IMR-90 (cell line): ENCODE measurements around the gene LRRTM4. TPM values are rescaled to one million over a fixed set of nuclear protein-coding genes. Genes with fewer than 3 reads are reported as not detected.

Experiments
- ATAC-seq: fragments of 200-7000 bp; cut with Tn5 transposase; 2 replicates; pipeline ENCODE4 v1.9.1; 2020; ENCODE audit warnings: low read depth, mild to moderate bottlenecking, moderate library complexity
- BruUV-seq: library from RNA; stranded (reverse); fragments of 400-500 nt; replicated peaks from 2 replicates; lab custom pipeline; 2021; lab: Mats Ljungman, UMichigan
- CTCF ChIA-PET: fragments of 300-600 bp; formaldehyde crosslinking; extraction: SDS; loops from one replicate; lab custom pipeline; 2021; ENCODE audit warnings: antibody characterized with exemption; lab: Yijun Ruan, JAX
- POLR2A ChIA-PET: fragments of 300-600 bp; sonication (Branson Sonifier 250); formaldehyde crosslinking; loops from one replicate; lab custom pipeline; 2022; ENCODE audit warnings: antibody characterized with exemption; ENCODE audit not compliant: unreplicated experiment; lab: Charles Lee
- DNase-seq: peaks from one replicate; pipeline ENCODE4 v3.0.0; 2013
- H2AFZ ChIP-seq: replicated peaks from 2 replicates; pipeline ENCODE3; 2013; ENCODE audit warnings: low read length, mild to moderate bottlenecking; ENCODE audit not compliant: poor library complexity
- H2AK5ac ChIP-seq: 2 replicates; pipeline ENCODE4 v1.6.1; 2013; ENCODE audit warnings: low read depth, low read length, inconsistent platforms
- H2AK9ac ChIP-seq: replicated peaks from 2 replicates; pipeline ENCODE3; 2013; ENCODE audit warnings: mild to moderate bottlenecking, low read depth, low read length, moderate library complexity; ENCODE audit not compliant: poor library complexity
- H2BK120ac ChIP-seq: 2 replicates; pipeline ENCODE4 v1.6.1; 2013; ENCODE audit warnings: low read depth, low read length, inconsistent platforms
- H2BK15ac ChIP-seq: 3 replicates; pipeline ENCODE4 v1.6.1; 2013; ENCODE audit warnings: low read depth, low read length, inconsistent platforms
- H2BK20ac ChIP-seq: 2 replicates; pipeline ENCODE4 v1.6.1; 2013; ENCODE audit warnings: low read depth, mild to moderate bottlenecking, inconsistent platforms, low read length, moderate library complexity
- H2BK5ac ChIP-seq: 2 replicates; pipeline ENCODE4 v1.6.1; 2013; ENCODE audit warnings: mild to moderate bottlenecking, low read depth, low read length, inconsistent platforms; ENCODE audit not compliant: poor library complexity, severe bottlenecking
- H3K14ac ChIP-seq: replicated peaks from 2 replicates; pipeline ENCODE4 v1.6.1; 2013; ENCODE audit warnings: low read depth, low read length, inconsistent platforms
- H3K18ac ChIP-seq: 2 replicates; pipeline ENCODE4 v1.6.1; 2013; ENCODE audit warnings: low read depth, low read length, control low read depth
- H3K23ac ChIP-seq: 2 replicates; pipeline ENCODE4 v1.6.1; 2013; ENCODE audit warnings: low read depth, low read length, inconsistent platforms
- H3K27ac ChIP-seq: 2 replicates; pipeline ENCODE4 v1.5.1; 2013; ENCODE audit warnings: mild to moderate bottlenecking, control low read depth, low read length; ENCODE audit not compliant: insufficient read depth
- H3K27me3 ChIP-seq: 2 replicates; pipeline ENCODE4 v1.6.1; 2013; ENCODE audit warnings: low read length; ENCODE audit not compliant: control insufficient read depth, insufficient read depth
- H3K36me3 ChIP-seq: 2 replicates; pipeline ENCODE4 v1.6.1; 2013; ENCODE audit warnings: low read length, mixed read lengths; ENCODE audit not compliant: control insufficient read depth, insufficient read depth
- H3K4ac ChIP-seq: 2 replicates; pipeline ENCODE4 v1.6.1; 2013; ENCODE audit warnings: low read depth, low read length, inconsistent platforms
- H3K4me1 ChIP-seq: 2 replicates; pipeline ENCODE4 v1.6.1; 2013; ENCODE audit warnings: low read length, mixed read lengths; ENCODE audit not compliant: control insufficient read depth, insufficient read depth
- H3K4me2 ChIP-seq: 2 replicates; pipeline ENCODE4 v1.6.1; 2013; ENCODE audit warnings: low read depth, mild to moderate bottlenecking, control low read depth, low read length, moderate library complexity
- H3K4me3 ChIP-seq: 2 replicates; pipeline ENCODE4 v1.5.1; 2013; ENCODE audit warnings: low read depth, mild to moderate bottlenecking, control low read depth, low read length, moderate library complexity; ENCODE audit not compliant: insufficient read depth
- H3K56ac ChIP-seq: 2 replicates; pipeline ENCODE4 v1.6.1; 2013; ENCODE audit warnings: low read length, inconsistent platforms; ENCODE audit not compliant: insufficient read depth; ENCODE audit errors: extremely low read depth
- H3K79me1 ChIP-seq, 2 experiments: 2 replicates each; pipeline ENCODE4 v1.6.1; 2013; ENCODE audit warnings: low read length in 2 of 2, inconsistent platforms in 1 of 2, low read depth in 1 of 2
- H3K9ac ChIP-seq: 2 replicates; pipeline ENCODE4 v1.6.1; 2013; ENCODE audit warnings: low read depth, low read length, control low read depth
- H3K9me1 ChIP-seq: 2 replicates; pipeline ENCODE4 v1.6.1; 2013; ENCODE audit warnings: low read length, inconsistent platforms; ENCODE audit not compliant: insufficient read depth
- H3K9me3 ChIP-seq: 2 replicates; pipeline ENCODE4 v1.6.1; 2013; ENCODE audit warnings: low read length; ENCODE audit not compliant: control insufficient read depth, insufficient read depth
- H4K20me1 ChIP-seq: 2 replicates; pipeline ENCODE4 v1.6.1; 2013; ENCODE audit warnings: low read length, inconsistent platforms; ENCODE audit not compliant: insufficient read depth
- H4K5ac ChIP-seq: 2 replicates; pipeline ENCODE4 v1.6.1; 2013; ENCODE audit warnings: mild to moderate bottlenecking, low read depth, low read length, control low read depth
- H4K8ac ChIP-seq, 2 experiments: 2 replicates each; pipeline ENCODE4 v1.6.1; 2013; ENCODE audit warnings: low read depth in 2 of 2, low read length in 2 of 2, control low read depth in 1 of 2, inconsistent platforms in 1 of 2
- H4K91ac ChIP-seq: 2 replicates; pipeline ENCODE4 v1.6.1; 2013; ENCODE audit warnings: low read depth, low read length, inconsistent platforms; ENCODE audit not compliant: insufficient read depth
- BHLHE40 ChIP-seq: fragments of 150-350 bp; IDR thresholded peaks from 2 replicates; pipeline ENCODE4 v1.6.1; 2016; ENCODE audit warnings: mild to moderate bottlenecking, low read depth, low read length
- CEBPB ChIP-seq: IDR thresholded peaks from 2 replicates; pipeline ENCODE4 v1.6.1; 2012; ENCODE audit warnings: low read depth, low read length, improper control_type of control experiment
- CHD1 ChIP-seq: IDR thresholded peaks from 2 replicates; pipeline ENCODE4 v1.6.1; 2012; ENCODE audit warnings: low read depth, low read length, improper control_type of control experiment
- CTCF ChIP-seq: conservative IDR thresholded peaks from 2 replicates; pipeline ENCODE4 v1.5.1; 2012; ENCODE audit warnings: mild to moderate bottlenecking, low read depth, low read length, improper control_type of control experiment
- ELK1 ChIP-seq: fragments of 150-350 bp; IDR thresholded peaks from 2 replicates; pipeline ENCODE4 v1.6.1; 2016; ENCODE audit warnings: low read depth, mild to moderate bottlenecking, low read length, moderate library complexity, borderline replicate concordance
- FOS ChIP-seq: fragments of 150-350 bp; IDR thresholded peaks from 2 replicates; pipeline ENCODE4 v1.6.1; 2016; ENCODE audit warnings: low read depth, low read length
- MAFK ChIP-seq: IDR thresholded peaks from 2 replicates; pipeline ENCODE4 v1.6.1; 2012; ENCODE audit warnings: low read depth, low read length, improper control_type of control experiment
- MAZ ChIP-seq: IDR thresholded peaks from 2 replicates; pipeline ENCODE4 v1.6.1; 2012; ENCODE audit warnings: low read depth, mild to moderate bottlenecking, low read length, improper control_type of control experiment, moderate library complexity, borderline replicate concordance
- MXI1 ChIP-seq: IDR thresholded peaks from 2 replicates; pipeline ENCODE4 v1.6.1; 2012; ENCODE audit warnings: low read depth, mild to moderate bottlenecking, low read length, moderate library complexity, borderline replicate concordance
- NFE2L2 ChIP-seq: fragments of 150-350 bp; IDR thresholded peaks from 2 replicates; pipeline ENCODE4 v1.6.1; 2016; ENCODE audit warnings: low read depth, mild to moderate bottlenecking, low read length
- POLR2A ChIP-seq: IDR thresholded peaks from 2 replicates; pipeline ENCODE4 v1.6.1; 2012; ENCODE audit warnings: mild to moderate bottlenecking, low read depth, low read length
- RAD21 ChIP-seq: IDR thresholded peaks from 2 replicates; pipeline ENCODE4 v1.6.1; 2012; ENCODE audit warnings: low read length, improper control_type of control experiment
- RCOR1 ChIP-seq: IDR thresholded peaks from 2 replicates; pipeline ENCODE4 v1.6.1; 2012; ENCODE audit warnings: mild to moderate bottlenecking, low read length, improper control_type of control experiment; ENCODE audit not compliant: insufficient replicate concordance
- RFX5 ChIP-seq: IDR thresholded peaks from 2 replicates; pipeline ENCODE4 v1.8.0; 2012; ENCODE audit warnings: low read depth, mild to moderate bottlenecking, low read length, moderate library complexity
- SMC3 ChIP-seq: fragments of 150-350 bp; IDR thresholded peaks from 2 replicates; pipeline ENCODE4 v1.6.1; 2016; ENCODE audit warnings: low read depth, mild to moderate bottlenecking, antibody characterized with exemption, low read length, moderate library complexity
- USF2 ChIP-seq: fragments of 150-350 bp; IDR thresholded peaks from 2 replicates; pipeline ENCODE4 v1.6.1; 2017; ENCODE audit warnings: mild to moderate bottlenecking, antibody characterized with exemption, low read length, low read depth
- WGBS, 2 experiments: methylation state at CpG; one replicate each; pipeline versions ENCODE4 v1.1.5 to v1.1.7; 2013; ENCODE audit warnings: missing lambda C conversion rate in 2 of 2; ENCODE audit not compliant: insufficient read length in 1 of 2; ENCODE audit errors: extremely low coverage in 2 of 2; 5-methylcytosine and 5-hydroxymethylcytosine counted together
- dilution Hi-C: fragments of 300-500 bp; cut with HindIII; formaldehyde crosslinking; loops from one replicate; pipeline ENCODE4 v1.14.3; 2018; ENCODE audit warnings: low sequenced_read_pairs; ENCODE audit not compliant: unreplicated experiment
- in situ Hi-C: fragments of 300-500 bp; cut with MboI; formaldehyde crosslinking; loops from 3 replicates; pipeline ENCODE4 v1.14.3; 2019; ENCODE audit warnings: low sequenced_read_pairs, inconsistent platforms, mixed read lengths
- intact Hi-C: fragments of 100-400 bp; cut with micrococcal nuclease; formaldehyde crosslinking; loops from 2 replicates; pipeline ENCODE4 v1.10.0; 2022
- polyA plus RNA-seq, 3 experiments: library from polyadenylated mRNA; depleted of rRNA; stranded (reverse); fragments of >200 nt; gene quantifications; 2 replicates each; pipeline ENCODE4 v1.2.3, GENCODE V29; 2012; ENCODE audit warnings: low replicate concordance in 1 of 3
- total RNA-seq: library from RNA; depleted of rRNA; stranded (reverse); fragments of >200 nt; gene quantifications from 2 replicates; pipeline ENCODE4 v1.2.3, GENCODE V29; 2012

The LRRTM4 gene
- total and polyA plus RNA-seq, 2 of the 4 experiments (the other 2 are of a cell fraction): not detected

- dilution Hi-C loops (no loop called here), intact Hi-C loops (no loop called here), in situ Hi-C loops (no loop called here)
- no CpG with 5 or more reads among the region's 3 CpGs for WGBS, 2 experiments
- TF ChIP-seq USF2: no peak
- TF ChIP-seq ELK1: no peak
- TF ChIP-seq CEBPB: no peak
- no peak for TF ChIP-seq POLR2A
- TF ChIP-seq RFX5: no peak
- no peak for TF ChIP-seq RCOR1
- TF ChIP-seq MAFK: no peak
- no peak for TF ChIP-seq MXI1
- TF ChIP-seq CHD1: no peak
- TF ChIP-seq BHLHE40: no peak
- no peak for TF ChIP-seq CTCF
- TF ChIP-seq SMC3: no peak
- TF ChIP-seq MAZ: no peak
- no peak for TF ChIP-seq FOS
- no peak for TF ChIP-seq RAD21
- no peak for TF ChIP-seq NFE2L2
- no peaks in the 10 kb centered on the region for H3K79me1 ChIP-seq
- H4K5ac ChIP-seq: no peak overlapping the region
- no peak overlapping the region for H3K14ac ChIP-seq
- no peak overlapping the region for H3K27ac ChIP-seq
- H3K56ac ChIP-seq: no peak overlapping the region
- no peak overlapping the region for H2AFZ ChIP-seq
- BruUV-seq: no TSS peak
- ATAC-seq (no peak), DNase-seq (no peak)
- 0 out of 2 replicates have a peak, but pooled peaks cover 2% of the 10 kb centered on the region for H3K9me3 ChIP-seq
- no peak overlapping the region for H2BK5ac ChIP-seq
- H3K4me1 ChIP-seq: no peaks in the 10 kb centered on the region
- H3K4me3 ChIP-seq: no peak overlapping the region
- ChIA-PET POLR2A (no interaction called here), CTCF (no interaction called here)
- no peak overlapping the region for H2AK9ac ChIP-seq
- no peak overlapping the region for H2BK120ac ChIP-seq
- H2BK20ac ChIP-seq: no peak overlapping the region
- H2AK5ac ChIP-seq: no peak overlapping the region
- no peak overlapping the region for H3K4ac ChIP-seq
- no peak overlapping the region for H3K18ac ChIP-seq
- H3K27me3 ChIP-seq: no peaks in the 10 kb centered on the region
- H4K20me1 ChIP-seq: no peaks in the 10 kb centered on the region
- H3K9me1 ChIP-seq: no peaks in the 10 kb centered on the region
- H4K91ac ChIP-seq: no peak overlapping the region
- H3K9ac ChIP-seq: no peak overlapping the region
- H4K8ac ChIP-seq: no peak overlapping the region
- H3K23ac ChIP-seq: no peak overlapping the region
- H3K36me3 ChIP-seq: no peaks in the 10 kb centered on the region
- no peak overlapping the region for H2BK15ac ChIP-seq
- no peak overlapping the region for H3K4me2 ChIP-seq
Observed at GRCh38 chr2:77479895-77480294, 42.3 kb downstream of the LRRTM4 start.
